Inflammatory macrophage (primary cell): ENCODE measurements around the gene FAM83G.

ENCODE experiments used
- DNase-seq, 2 donors: peaks; one replicate each; pipeline ENCODE4 v3.0.0-alpha.2; 2020 to 2022

FAM83G gene

GRCh38 chr17:19009970-19010369, 5.4 kb upstream of the FAM83G start:
- DNase-seq = no peak

DNA sequence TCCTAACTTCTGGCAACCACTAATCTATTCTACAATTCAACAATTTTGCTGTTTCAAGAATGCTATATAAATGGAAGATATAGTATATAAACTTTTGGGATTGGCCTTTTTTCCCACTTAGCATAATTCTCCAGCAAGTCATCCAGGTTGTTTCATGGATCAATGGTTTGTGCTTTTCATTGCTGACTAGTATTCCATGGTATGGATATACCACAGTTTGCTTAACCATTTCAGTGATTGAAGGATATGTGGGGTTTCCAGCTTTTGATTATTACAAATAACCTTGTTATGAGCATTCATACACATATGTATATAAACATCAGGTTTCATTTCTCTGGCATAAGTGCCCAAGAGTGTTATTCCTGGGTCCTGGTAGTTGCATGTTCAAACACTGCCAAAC, 2.1 kb upstream of the FAM83G start:
- no peak for DNase-seq

- no peak for DNase-seq
Measured at GRCh38 chr17:19005789-19006430, 1.3 kb upstream of the FAM83G start.

- no peak for DNase-seq
Measured at GRCh38 chr17:19005137-19005773, 691 bp upstream of the FAM83G start.

DNA sequence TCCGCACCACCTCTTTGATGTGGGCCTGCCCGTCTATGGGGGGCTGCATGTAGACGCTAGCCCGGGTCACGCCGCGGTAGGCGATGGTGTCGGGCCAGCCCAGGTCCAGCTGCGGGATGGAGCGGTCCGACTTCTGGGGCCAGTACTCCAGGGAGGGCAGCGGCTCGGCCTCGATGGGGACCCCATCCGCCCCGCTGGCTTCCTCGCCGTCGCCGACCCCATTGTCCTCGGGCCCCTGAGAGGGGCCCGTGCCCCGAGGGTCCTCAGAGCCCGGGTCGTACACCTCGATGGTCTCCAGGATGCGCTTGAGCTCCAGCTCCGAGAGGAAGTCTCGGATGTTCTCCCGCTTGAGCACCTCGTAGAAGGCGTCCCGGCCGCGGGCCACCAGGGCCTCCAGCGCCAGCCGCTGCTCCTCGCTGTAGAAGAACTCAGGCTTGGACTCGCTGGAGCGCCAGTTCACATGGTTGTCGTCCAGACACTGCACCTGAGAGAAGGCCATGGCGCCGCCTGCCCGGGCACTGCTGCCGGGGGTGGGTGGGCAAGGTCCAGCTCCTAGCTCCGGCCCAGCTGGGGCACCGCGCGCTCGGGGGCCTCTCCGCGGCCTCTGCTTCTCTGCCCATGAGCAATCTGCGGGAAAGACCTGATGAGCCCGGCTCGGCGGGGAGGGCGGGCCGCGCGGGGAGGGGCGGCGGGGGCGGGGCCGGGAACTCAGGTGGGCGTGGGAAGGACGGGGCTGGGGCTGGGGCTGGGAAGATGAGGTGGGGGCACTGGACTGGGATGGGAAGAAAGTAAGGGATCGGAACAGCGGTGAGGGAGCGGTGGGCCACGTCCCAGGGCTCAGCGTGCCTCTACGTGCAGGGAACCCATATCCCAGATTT, 782 bp downstream of the FAM83G start:
- DNase-seq = peak in 1 of 2 donors; percentile 6

DNA sequence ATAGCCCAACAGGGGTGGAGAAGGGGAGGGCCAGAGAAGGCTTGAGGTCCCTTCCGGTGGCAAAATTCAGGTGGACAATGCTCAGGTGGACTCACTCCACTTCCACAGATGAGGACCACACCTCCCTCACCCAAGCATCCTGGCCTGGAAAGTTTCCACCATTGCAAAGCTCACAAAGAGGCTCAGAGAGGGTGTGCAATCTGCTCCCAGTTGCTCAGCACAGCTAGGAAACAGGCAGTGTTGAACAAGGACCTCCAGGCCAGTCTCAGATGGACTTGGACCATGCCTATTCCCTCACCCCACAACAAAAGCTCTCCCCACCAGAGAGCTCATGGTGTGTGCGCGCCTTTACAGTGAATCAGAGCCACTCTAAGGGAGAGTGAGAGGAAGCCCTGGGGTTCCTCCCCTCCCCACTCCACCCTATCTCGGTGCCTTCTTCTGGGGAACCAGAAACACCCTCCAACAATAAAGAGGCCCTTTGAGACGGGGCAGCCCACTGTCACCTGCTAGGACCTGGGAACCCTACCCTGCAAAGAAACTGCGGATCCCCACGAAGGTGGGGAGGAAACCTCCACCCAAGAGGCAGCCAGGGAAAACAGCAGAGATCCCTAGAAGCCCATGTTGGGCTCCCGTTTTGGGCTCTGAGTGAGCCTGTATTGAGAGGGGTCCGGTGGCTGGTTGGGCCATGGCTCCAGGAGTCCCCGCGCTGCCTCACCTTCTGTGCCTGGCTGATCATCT, 1.6 kb downstream of the FAM83G start:
- DNase-seq = peak in 1 of 2 donors; percentile 19

DNA sequence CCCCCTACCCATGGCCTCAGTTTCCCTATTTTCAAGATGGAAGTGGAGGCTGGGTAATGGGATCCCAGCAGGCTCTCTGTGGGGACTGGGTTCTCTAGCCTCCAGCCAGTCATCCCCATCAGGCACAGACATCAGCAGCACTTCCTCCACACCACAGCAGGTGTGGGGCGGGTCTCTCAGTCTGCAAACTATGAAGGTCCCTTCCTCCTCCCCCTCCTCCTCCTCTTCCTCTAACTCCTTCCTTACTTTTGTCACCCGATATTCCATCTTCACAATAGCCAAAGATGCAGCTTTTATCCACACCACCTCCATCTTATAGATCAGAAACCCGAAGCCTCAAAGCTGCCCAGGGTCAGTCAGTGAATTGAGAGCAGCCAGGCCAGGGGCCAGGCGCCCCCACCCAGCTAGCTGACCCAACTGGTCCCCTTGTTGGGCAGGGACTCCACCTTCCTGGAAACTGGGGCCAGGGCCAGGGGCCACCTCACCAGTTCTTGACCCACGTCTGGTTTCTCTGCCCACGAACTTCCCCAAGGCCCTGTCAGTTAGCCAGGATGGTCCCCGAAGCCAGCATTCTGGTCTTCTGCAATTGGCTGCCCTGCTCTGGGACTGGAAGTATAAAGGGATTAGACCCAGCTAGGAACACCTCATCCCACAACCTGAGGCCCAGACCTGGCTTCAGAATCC, 2.5 kb downstream of the FAM83G start:
- peak in 1 of 2 donors; percentile 36 for DNase-seq

GRCh38 chr17:19000531-19001325, 3.8 kb downstream of the FAM83G start:
- DNase-seq = no peak

- DNase-seq = no peak
Measured at GRCh38 chr17:18999911-19000310, 4.7 kb downstream of the FAM83G start.

- no peak for DNase-seq
Measured at GRCh38 chr17:18999394-18999793, 5.2 kb downstream of the FAM83G start.

GRCh38 chr17:18997650-18998196, 6.8 kb downstream of the FAM83G start:
- DNase-seq = no peak

- no peak for DNase-seq
Measured at GRCh38 chr17:18996458-18996857, 8.1 kb downstream of the FAM83G start.

- DNase-seq = no peak
Measured at GRCh38 chr17:18995220-18995619, 9.3 kb downstream of the FAM83G start.

DNA sequence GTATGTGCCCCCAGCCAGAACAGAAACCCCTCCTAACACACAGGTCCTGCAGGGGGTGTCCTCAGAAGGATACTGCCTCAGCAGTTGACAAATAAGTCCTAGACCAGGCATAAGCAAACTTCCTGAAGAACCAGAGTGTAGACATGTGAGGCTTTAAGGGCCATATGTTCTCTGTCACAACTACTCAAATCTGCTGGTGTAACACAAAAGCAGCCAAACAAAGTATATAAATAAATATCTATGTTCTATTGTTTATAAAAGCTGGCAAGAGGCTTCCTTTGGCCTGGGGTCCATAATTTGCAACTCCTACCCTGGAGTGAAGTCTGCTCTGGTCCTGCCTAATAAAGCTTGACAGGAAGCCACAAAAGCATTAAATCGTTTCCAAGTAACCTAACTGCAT, 9.9 kb downstream of the FAM83G start:
- DNase-seq = no peak

GRCh38 chr17:18993905-18994526, 10.5 kb downstream of the FAM83G start:
- no peak for DNase-seq

- no peak for DNase-seq
Measured at GRCh38 chr17:18992454-18993130, 12.0 kb downstream of the FAM83G start.

GRCh38 chr17:18991531-18992315, 12.8 kb downstream of the FAM83G start:
- no peak for DNase-seq

DNA sequence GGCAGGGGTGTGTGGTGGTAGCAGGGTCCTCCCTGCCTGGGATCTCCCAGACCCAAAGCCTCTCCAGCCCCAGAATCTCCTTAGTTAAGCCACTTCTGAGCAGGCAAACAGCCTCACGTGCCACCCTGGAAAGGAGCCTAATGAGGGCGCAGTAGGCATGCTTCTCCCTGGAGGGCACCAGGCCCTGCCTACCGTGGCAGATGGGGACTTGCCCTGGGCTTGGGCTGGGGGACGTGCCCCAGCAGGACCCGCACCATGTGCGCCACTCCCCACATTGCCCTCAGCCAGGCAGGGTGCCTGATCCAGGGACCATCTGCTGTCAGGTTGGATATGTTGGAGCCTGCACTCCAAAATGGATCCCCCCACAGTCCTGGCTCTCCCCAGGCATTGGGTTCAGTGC, 14.2 kb downstream of the FAM83G start:
- DNase-seq = no peak

DNA sequence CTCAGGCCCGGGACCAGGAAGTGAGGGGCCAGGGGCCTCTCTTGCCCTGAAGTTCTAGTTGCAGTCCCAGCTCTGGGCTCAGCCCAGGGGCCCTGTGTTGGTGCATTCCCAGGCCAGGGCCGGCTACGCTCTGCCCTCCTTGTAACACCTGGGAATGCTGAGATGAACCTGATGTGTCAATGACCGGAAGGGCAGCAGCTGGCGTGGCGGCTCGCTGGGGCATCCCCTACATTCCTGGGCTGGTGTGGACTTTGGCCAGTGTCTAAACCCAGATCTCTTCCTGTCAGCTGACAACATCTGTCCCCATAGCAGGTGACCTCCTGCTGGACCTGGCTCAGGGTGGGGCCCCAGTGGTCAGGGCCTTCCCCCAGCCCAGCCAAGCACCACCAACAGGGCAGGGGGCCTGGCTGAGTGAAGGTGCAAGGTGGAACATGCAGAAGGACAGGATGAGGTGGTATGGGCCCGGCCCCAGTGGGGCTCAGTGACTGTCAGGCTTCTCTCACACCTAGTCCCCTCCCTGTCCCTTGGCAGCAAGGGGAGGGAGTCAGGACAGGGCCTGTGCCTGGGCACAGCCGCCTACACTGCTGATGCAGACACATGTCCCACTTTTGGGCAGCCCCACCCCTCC, 15.9 kb downstream of the FAM83G start:
- no peak for DNase-seq
